Ectodermal cell (in vitro differentiated cells): ENCODE results near the gene DYNLRB1.

ENCODE experiments used
- H3K27ac ChIP-seq: 2 replicates; pipeline ENCODE4 v1.7.0; 2013; ENCODE audit warnings: mild to moderate bottlenecking, low read depth, low read length; ENCODE audit not compliant: insufficient read depth, poor library complexity, severe bottlenecking
- H3K27me3 ChIP-seq: 2 replicates; pipeline ENCODE4 v1.7.0; 2013; ENCODE audit warnings: mild to moderate bottlenecking, low read length; ENCODE audit not compliant: insufficient read depth, control insufficient read depth, poor library complexity, severe bottlenecking
- H3K36me3 ChIP-seq: one replicate; pipeline ENCODE4 v1.7.0; 2013; ENCODE audit warnings: low read length; ENCODE audit not compliant: control insufficient read depth, insufficient read depth
- H3K4me1 ChIP-seq: one replicate; pipeline ENCODE4 v1.7.0; 2013; ENCODE audit warnings: low read length; ENCODE audit not compliant: control insufficient read depth, insufficient read depth
- H3K4me3 ChIP-seq: 2 replicates; pipeline ENCODE4 v1.7.0; 2013; ENCODE audit warnings: low read depth, low read length, control low read depth; ENCODE audit not compliant: insufficient read depth
- H3K9me3 ChIP-seq: 2 replicates; pipeline ENCODE4 v1.7.0; 2013; ENCODE audit warnings: mild to moderate bottlenecking, low read length, moderate library complexity; ENCODE audit not compliant: control insufficient read depth
- WGBS, 2 experiments: methylation state at CpG; one replicate each; pipeline ENCODE4 v1.1.7; 2013; ENCODE audit warnings: missing lambda C conversion rate in 2 of 2; 5-methylcytosine and 5-hydroxymethylcytosine counted together

Gene DYNLRB1

GRCh38 chr20:34552569-34552968, 36.3 kb downstream of the DYNLRB1 start:
- Histone ChIP-seq H3K27ac (no peak overlapping the region), H3K36me3 (no peaks in the 10 kb centered on the region), H3K4me3 (no peak overlapping the region), H3K9me3 (no peaks in the 10 kb centered on the region), H3K4me1 (no peaks in the 10 kb centered on the region), H3K27me3 (no peaks in the 10 kb centered on the region)
- 88 to 94% methylated on average over 6 of the region's 6 CpGs for WGBS, 2 experiments

- Histone ChIP-seq H3K9me3 (no peaks in the 10 kb centered on the region), H3K36me3 (no peaks in the 10 kb centered on the region), H3K4me3 (no peak overlapping the region), H3K27me3 (peaks cover 5% of the 10 kb centered on the region), H3K27ac (no peak overlapping the region), H3K4me1 (no peaks in the 10 kb centered on the region)
- 73 to 75% methylated on average over 4 of the region's 4 CpGs for WGBS, 2 experiments
These were observed 37.2 kb downstream of the DYNLRB1 start for GRCh38 chr20:34553366-34553867.

- 72 to 74% methylated on average over 11 of the region's 11 CpGs for WGBS, 2 experiments
- H3K27ac ChIP-seq, result no peak overlapping the region
- no peaks in the 10 kb centered on the region for H3K36me3 ChIP-seq
- no peaks in the 10 kb centered on the region for H3K9me3 ChIP-seq
- no peaks in the 10 kb centered on the region for H3K4me1 ChIP-seq
- peaks cover 10% of the 10 kb centered on the region for H3K27me3 ChIP-seq
- H3K4me3 ChIP-seq, result peak overlapping the region; percentile 52
These were observed 41.7 kb downstream of the DYNLRB1 start for GRCh38 chr20:34557936-34558319.

GRCh38 chr20:34558320-34559218, 42.3 kb downstream of the DYNLRB1 start, which contains the start of gene MAP1LC3A:
Gene MAP1LC3A (plus strand): TSS chr20:34558718. CDS start chr20:34558869, 151 bp downstream.
- H3K9me3 ChIP-seq, result no peaks in the 10 kb centered on the region
- peak within 1 kb of the TSS; percentile 52 for H3K4me3 ChIP-seq
- H3K36me3 ChIP-seq, result no peaks in the 10 kb centered on the region
- H3K4me1 ChIP-seq, result no peaks in the 10 kb centered on the region
- H3K27me3 ChIP-seq, result peaks cover 10% of the 10 kb centered on the region
- 3 to 4% methylated on average over 103 of the region's 103 CpGs for WGBS, 2 experiments
- H3K27ac ChIP-seq, result peak within 1 kb of the TSS; percentile 60

DNA sequence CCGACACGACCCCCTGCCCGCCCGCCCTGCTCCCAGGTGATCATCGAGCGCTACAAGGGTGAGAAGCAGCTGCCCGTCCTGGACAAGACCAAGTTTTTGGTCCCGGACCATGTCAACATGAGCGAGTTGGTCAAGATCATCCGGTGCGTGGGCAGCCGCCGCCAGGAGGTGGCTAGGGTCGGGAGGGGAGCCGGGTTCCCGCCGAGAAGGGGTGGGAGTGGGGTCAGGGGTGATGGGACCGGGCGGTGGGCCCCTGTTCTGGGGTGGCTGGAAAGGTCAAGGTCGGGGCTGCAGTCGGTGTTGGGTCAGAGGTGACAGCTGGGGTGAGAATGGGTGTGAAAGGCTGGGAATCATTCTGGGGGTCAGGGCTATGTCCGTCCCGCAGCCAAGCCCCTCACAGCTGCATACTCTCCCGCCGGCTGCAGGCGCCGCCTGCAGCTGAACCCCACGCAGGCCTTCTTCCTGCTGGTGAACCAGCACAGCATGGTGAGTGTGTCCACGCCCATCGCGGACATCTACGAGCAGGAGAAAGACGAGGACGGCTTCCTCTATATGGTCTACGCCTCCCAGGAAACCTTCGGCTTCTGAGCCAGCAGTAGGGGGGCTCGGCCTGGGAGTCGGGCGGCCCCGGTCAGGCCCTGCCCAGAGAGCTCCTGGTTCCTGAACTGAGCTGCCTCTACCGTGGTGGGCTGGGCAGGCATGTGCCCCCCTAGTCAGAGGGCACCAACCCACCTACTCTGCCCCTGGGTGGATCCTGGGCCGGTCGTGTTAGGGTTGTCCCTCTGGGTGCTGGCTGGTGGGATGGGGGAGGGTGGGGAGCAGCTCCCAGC, 43.3 kb downstream of the DYNLRB1 start:
- Histone ChIP-seq H3K4me3 (peak overlapping the region; percentile 52), H3K27me3 (peaks cover 10% of the 10 kb centered on the region), H3K4me1 (no peaks in the 10 kb centered on the region), H3K27ac (no peak overlapping the region), H3K9me3 (no peaks in the 10 kb centered on the region), H3K36me3 (no peaks in the 10 kb centered on the region)
- WGBS, 2 experiments, result 70 to 72% methylated on average over 43 of the region's 43 CpGs

- no peaks in the 10 kb centered on the region for H3K36me3 ChIP-seq
- H3K4me1 ChIP-seq, result no peaks in the 10 kb centered on the region
- no peaks in the 10 kb centered on the region for H3K9me3 ChIP-seq
- H3K27me3 ChIP-seq, result peaks cover 10% of the 10 kb centered on the region
- no peak overlapping the region for H3K4me3 ChIP-seq
- no peak overlapping the region for H3K27ac ChIP-seq
- 89 to 96% methylated on average over 12 of the region's 12 CpGs for WGBS, 2 experiments
These were observed 43.9 kb downstream of the DYNLRB1 start for GRCh38 chr20:34560141-34560523.

DNA sequence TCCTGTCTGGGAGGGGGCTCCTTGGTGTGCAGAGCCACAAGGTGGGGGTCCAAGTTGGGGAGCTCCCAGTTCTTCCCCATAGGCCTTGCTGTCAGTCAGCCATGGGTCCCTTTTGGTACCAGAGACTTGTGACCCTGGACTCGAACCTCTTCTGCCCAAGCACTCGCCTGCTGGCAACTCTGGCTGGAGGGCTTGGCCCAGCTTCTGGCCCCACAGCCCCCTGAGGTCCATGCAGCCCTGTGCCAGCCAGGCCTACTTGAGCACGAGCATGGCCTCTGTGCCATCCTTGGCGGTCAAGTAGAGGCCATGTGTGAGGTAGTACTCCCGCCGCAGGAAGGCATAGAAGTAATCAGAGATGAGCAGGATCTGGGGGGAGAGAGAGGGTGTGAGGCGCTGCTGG, 44.4 kb downstream of the DYNLRB1 start:
- 93% methylated on average over 7 of the region's 7 CpGs for WGBS, 2 experiments

GRCh38 chr20:34561661-34562060, 45.4 kb downstream of the DYNLRB1 start:
- no peaks in the 10 kb centered on the region for H3K36me3 ChIP-seq
- no peaks in the 10 kb centered on the region for H3K4me1 ChIP-seq
- H3K9me3 ChIP-seq, result no peaks in the 10 kb centered on the region
- H3K27ac ChIP-seq, result no peak overlapping the region
- H3K27me3 ChIP-seq, result peaks cover 10% of the 10 kb centered on the region
- 91 to 93% methylated on average over 10 of the region's 10 CpGs for WGBS, 2 experiments
- no peak overlapping the region for H3K4me3 ChIP-seq

More for the DNA sequence above, 44.4 kb downstream of the DYNLRB1 start:
- Histone ChIP-seq H3K27me3 (peaks cover 10% of the 10 kb centered on the region), H3K4me1 (no peaks in the 10 kb centered on the region), H3K9me3 (no peaks in the 10 kb centered on the region), H3K27ac (no peak overlapping the region), H3K4me3 (no peak overlapping the region), H3K36me3 (no peaks in the 10 kb centered on the region)

DNA sequence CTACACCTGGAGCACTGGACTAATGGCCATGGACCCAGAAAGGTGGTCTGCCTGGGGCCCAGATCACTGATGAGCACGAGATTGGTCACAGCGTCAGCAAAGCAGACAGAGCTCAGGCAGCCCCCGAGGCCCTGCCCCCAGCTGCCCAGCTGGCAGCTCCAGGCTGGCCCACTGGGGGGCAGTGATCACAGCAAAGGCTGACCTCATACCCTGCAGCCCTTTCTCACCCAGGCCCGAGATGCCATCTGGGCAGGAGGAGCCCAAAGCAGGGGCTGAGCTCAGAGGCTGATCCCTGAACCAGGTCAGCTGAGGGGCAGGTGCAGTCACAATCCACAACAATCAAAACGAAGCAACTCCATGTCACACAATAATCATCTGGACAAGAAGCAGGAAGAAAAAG, 46.4 kb downstream of the DYNLRB1 start:
- 77% methylated on average over 4 to 5 of the region's 5 CpGs for WGBS, 2 experiments
- H3K4me3 ChIP-seq, result no peak overlapping the region

DNA sequence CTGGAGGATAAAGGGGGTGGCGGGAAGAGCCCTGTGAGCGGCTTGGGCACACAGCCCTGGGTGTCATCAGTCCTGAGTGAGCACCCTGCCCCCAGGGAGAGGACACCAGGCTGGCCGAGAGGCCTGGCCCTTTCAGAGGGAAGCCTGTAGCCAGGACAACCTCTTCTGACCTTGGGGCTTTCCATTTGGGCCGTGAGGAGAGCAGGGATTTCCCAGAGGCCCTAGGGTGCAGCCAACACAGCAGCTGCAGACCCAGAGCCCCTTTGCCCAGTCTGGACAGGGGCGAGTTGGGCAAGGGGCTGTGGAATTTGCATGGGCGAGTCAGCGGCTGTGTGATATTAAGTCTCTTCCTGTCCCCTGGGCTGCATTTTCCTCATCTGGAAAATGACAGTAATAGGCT, 48.6 kb downstream of the DYNLRB1 start:
- Histone ChIP-seq H3K4me1 (no peaks in the 10 kb centered on the region), H3K9me3 (no peaks in the 10 kb centered on the region), H3K4me3 (no peak overlapping the region), H3K27me3 (no peaks in the 10 kb centered on the region), H3K36me3 (no peaks in the 10 kb centered on the region), H3K27ac (no peak overlapping the region)
- WGBS, 2 experiments, result 90 to 92% methylated on average over 7 of the region's 7 CpGs

More for the DNA sequence above, 46.4 kb downstream of the DYNLRB1 start:
- Histone ChIP-seq H3K4me1 (no peaks in the 10 kb centered on the region), H3K27ac (no peak overlapping the region), H3K27me3 (peaks cover 10% of the 10 kb centered on the region), H3K36me3 (no peaks in the 10 kb centered on the region), H3K9me3 (no peaks in the 10 kb centered on the region)
